Motor neuron (in vitro differentiated cells): ENCODE data around the gene PPP1R13L. TPM values are rescaled to one million over a fixed set of nuclear protein-coding genes. Genes with fewer than 3 reads are reported as not detected.

Experiments
- ATAC-seq, 8 experiments: fragments of 200-7000 bp; cut with Tn5 transposase; replicated peaks in 6 of 8; 2 replicates each; pipeline ENCODE4 v1.8.0; 2021; ENCODE audit warnings: mild to moderate bottlenecking in 8 of 8, moderate library complexity in 8 of 8
- H3K27ac ChIP-seq, 2 donors: fragments of 250-450 bp; sonication (Bioruptor Pico); 2 replicates each; pipeline ENCODE4 v1.9.0; 2021; ENCODE audit warnings: antibody characterized with exemption in 2 of 2, mild to moderate bottlenecking in 2 of 2, moderate library complexity in 1 of 2
- H3K4me1 ChIP-seq, 2 donors: fragments of 250-450 bp; sonication (Bioruptor Pico); replicated peaks in 1 of 2; 2 replicates each; pipeline ENCODE4 v1.6.1; 2021; ENCODE audit warnings: antibody characterized with exemption in 2 of 2, mild to moderate bottlenecking in 2 of 2, moderate library complexity in 1 of 2
- H3K4me3 ChIP-seq, 5 donors: fragments of 250-450 bp; sonication (Bioruptor Pico); 2 replicates each; pipeline ENCODE4 v1.9.0; 2021; ENCODE audit warnings: antibody characterized with exemption in 5 of 5, mild to moderate bottlenecking in 5 of 5, moderate library complexity in 4 of 5
- WGBS, 10 experiments: fragments of 450-650 bp; shearing (Covaris generic); methylation state at CpG; one replicate each; pipeline ENCODE4 v1.0.0; 2022; 5-methylcytosine and 5-hydroxymethylcytosine counted together
- in situ Hi-C, 9 experiments: fragments of 400-800 bp; cut with MboI; loops; one replicate each; pipeline ENCODE4 v1.15.0; 2021; ENCODE audit warnings: low sequenced_read_pairs in 9 of 9, low pct_unique_long_range_greater_than_20kb in 2 of 9; ENCODE audit not compliant: unreplicated experiment in 9 of 9
- total RNA-seq, 8 experiments: library from RNA; unstranded; fragments of 300-600 nt; gene quantifications; 2 replicates each; pipeline versions ENCODE4 v1.2.3 to v1.2.4, GENCODE V29; 2022

PPP1R13L gene
- total RNA-seq, 8 experiments from 2014 or later: 0.67 to 4.2 (median 1.5) TPM

DNA sequence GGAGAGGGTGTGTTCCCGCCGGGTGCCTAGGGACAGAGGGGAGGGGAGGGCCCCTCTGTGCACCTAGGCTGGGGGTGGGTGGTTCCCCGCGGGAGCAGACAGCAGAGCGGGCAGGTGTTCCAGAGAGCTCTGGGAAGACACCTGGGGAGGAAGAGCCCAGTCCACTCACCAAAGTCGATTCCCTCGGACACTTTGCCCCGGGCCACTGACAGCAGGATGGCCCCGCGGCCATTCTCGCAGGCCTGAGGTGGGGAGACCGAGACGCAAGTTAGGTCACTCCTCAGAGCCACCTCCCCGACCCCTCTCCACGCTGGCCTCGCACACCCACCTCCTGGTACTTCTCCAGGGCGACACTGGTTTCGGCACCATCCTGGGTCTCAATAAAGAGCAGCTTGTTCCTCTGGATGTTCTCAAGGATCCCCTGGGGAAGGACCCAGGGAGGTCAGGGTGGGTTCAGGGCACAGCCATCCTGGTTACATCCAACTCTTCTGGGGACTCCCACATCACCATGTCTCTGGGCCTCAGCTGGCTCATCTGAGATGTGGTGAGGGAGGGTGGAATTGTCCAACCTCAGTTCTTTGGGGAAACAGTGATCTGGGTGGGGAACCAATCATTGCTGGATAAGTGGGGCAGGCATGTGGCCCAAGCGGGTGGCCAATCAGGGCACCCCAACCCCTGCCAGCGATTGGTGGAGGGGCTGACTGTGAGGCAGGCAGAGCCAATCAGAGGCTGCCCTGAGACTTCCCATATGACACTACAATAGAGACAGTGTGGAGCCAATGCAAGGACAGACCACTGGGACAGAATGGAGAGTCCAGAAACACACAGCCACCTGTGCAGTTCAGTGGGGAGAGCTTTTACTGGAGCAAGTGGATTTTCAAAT, 51.7 kb downstream of the PPP1R13L start:
- peak in 1 of 8 experiments; percentile 65 for ATAC-seq
- Histone ChIP-seq H3K4me3 (no peak overlapping the region), H3K4me1 (no peaks in the 10 kb centered on the region), H3K27ac (no peak overlapping the region)
- in situ Hi-C loops: no loop called here
- WGBS, 10 experiments: 100% methylated on average over 2 of the region's 20 CpGs; no CpG with 5 or more reads in 9 of the 10 experiments

GRCh38 chr19:45352471-45352870, 52.4 kb downstream of the PPP1R13L start:
- 90 to 100% (median 100%) methylated on average over 1 to 2 of the region's 20 CpGs; no CpG with 5 or more reads in 7 of the 10 experiments for WGBS, 10 experiments
- no peak for ATAC-seq
- in situ Hi-C loops: no loop called here
- Histone ChIP-seq H3K4me1 (no peaks in the 10 kb centered on the region), H3K27ac (no peak overlapping the region), H3K4me3 (no peak overlapping the region)

GRCh38 chr19:45352062-45352461, 52.8 kb downstream of the PPP1R13L start:
- no peak for ATAC-seq
- H3K4me3 ChIP-seq: no peak overlapping the region
- WGBS, 10 experiments: 80 to 100% (median 100%) methylated on average over 1 to 2 of the region's 15 CpGs; no CpG with 5 or more reads in 6 of the 10 experiments
- in situ Hi-C loops: no loop called here
- no peak overlapping the region for H3K27ac ChIP-seq
- H3K4me1 ChIP-seq: no peaks in the 10 kb centered on the region

GRCh38 chr19:45351401-45351952, 53.4 kb downstream of the PPP1R13L start:
- Histone ChIP-seq H3K27ac (no peak overlapping the region), H3K4me1 (no peaks in the 10 kb centered on the region), H3K4me3 (no peak overlapping the region)
- ATAC-seq: peak in 2 of 8 experiments; percentile 5 to 38
- in situ Hi-C loops: no loop called here
- WGBS, 10 experiments: 62 to 100% (median 93%) methylated on average over 1 to 6 of the region's 13 CpGs; no CpG with 5 or more reads in 5 of the 10 experiments

DNA sequence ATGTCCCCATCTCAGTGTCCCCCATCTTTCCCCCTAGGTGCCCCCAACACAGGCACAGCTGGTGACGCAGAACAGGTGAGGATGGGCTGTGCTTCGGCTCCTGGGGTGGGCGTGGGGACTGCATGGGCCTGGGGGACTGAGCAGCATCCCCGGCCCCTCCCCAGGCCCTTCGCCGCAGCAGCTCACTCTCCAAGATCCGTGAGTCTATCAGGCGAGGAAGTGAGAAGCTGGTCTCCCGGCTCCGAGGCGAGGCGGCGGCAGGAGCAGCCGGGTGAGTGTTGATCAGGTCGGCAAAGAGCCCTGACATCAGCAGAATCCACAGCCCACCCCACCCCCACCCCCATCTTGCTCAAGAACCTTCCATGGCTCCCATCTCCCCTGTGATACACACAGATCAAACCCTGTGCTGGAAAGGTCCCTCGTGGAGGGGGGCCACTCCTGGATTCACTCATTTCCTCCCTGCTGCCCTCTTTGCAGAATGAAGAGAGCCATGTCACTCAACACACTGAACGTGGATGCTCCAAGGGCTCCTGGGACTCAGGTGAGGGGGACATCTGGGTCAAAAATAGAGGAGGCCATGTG, 54.3 kb downstream of the PPP1R13L start:
- Histone ChIP-seq H3K4me3 (no peak overlapping the region), H3K4me1 (no peaks in the 10 kb centered on the region), H3K27ac (no peak overlapping the region)
- WGBS, 10 experiments: 80 to 100% (median 85%) methylated on average over 1 to 4 of the region's 17 CpGs; no CpG with 5 or more reads in 7 of the 10 experiments
- in situ Hi-C loops: no loop called here
- ATAC-seq: no peak

GRCh38 chr19:45349430-45349941, 55.4 kb downstream of the PPP1R13L start:
- Histone ChIP-seq H3K4me1 (no peaks in the 10 kb centered on the region), H3K4me3 (no peak overlapping the region), H3K27ac (no peak overlapping the region)
- ATAC-seq: no peak
- WGBS, 10 experiments: 0 to 93% (median 85%) methylated on average over 1 to 6 of the region's 17 CpGs; no CpG with 5 or more reads in 4 of the 10 experiments
- in situ Hi-C loops: no loop called here

DNA sequence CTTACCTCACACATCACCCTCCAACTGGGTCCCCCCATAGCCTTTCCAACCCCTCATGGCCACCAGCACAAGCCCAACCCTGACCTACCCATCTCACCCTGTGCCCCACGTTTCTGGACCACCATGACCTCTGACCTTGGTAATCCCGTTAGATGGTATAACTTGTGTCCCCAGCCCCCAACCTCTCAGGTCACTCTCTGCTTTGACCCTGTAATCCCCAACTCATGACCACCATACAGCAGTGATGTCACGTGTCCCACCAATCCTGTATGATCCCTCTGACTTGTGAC, 55.8 kb downstream of the PPP1R13L start:
- Histone ChIP-seq H3K27ac (no peak overlapping the region), H3K4me1 (no peaks in the 10 kb centered on the region), H3K4me3 (no peak overlapping the region)
- in situ Hi-C loops: no loop called here
- no peak for ATAC-seq
- WGBS, 10 experiments: 0 to 100% (median 50%) methylated on average over 1 of the region's 3 CpGs; no CpG with 5 or more reads in 6 of the 10 experiments

DNA sequence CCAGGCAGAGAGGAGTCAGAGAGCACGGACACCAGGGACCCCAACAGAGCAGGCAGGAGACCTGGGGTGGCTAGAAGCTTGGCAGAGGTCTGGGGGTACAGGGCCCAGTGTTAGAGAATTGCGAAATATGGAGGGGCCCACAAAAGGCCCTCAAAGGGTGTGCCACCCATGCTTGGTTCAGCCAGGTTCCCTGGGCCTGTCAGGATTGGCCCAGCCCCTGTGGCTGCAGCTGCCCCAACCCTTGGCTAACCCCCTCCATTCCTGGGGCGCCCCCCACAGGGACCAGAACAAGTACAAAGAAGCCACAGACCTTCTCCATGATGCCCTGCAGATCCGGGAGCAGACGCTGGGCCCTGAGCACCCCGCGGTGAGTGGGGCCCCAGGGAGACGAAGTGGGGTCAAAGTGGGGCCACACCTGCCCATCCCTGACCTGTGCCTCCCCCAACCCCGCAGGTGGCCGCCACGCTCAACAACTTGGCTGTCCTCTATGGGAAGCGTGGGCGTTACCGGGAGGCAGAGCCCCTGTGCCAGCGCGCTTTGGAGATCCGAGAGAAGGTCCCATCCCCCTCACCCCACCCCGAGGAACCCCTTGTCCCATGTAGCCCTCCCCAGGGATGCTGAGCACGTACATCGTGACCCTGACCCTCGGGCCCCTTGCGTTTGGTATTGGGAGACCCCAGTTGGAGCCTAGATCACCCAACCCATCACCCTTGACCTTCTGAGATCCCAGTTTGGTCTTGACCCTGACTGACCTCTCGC, 56.3 kb downstream of the PPP1R13L start:
- no peaks in the 10 kb centered on the region for H3K4me1 ChIP-seq
- 60 to 96% (median 75%) methylated on average over 1 to 4 of the region's 23 CpGs; no CpG with 5 or more reads in 6 of the 10 experiments for WGBS, 10 experiments
- no peak overlapping the region for H3K4me3 ChIP-seq
- no peak overlapping the region for H3K27ac ChIP-seq
- in situ Hi-C loops: no loop called here
- ATAC-seq: no peak

DNA sequence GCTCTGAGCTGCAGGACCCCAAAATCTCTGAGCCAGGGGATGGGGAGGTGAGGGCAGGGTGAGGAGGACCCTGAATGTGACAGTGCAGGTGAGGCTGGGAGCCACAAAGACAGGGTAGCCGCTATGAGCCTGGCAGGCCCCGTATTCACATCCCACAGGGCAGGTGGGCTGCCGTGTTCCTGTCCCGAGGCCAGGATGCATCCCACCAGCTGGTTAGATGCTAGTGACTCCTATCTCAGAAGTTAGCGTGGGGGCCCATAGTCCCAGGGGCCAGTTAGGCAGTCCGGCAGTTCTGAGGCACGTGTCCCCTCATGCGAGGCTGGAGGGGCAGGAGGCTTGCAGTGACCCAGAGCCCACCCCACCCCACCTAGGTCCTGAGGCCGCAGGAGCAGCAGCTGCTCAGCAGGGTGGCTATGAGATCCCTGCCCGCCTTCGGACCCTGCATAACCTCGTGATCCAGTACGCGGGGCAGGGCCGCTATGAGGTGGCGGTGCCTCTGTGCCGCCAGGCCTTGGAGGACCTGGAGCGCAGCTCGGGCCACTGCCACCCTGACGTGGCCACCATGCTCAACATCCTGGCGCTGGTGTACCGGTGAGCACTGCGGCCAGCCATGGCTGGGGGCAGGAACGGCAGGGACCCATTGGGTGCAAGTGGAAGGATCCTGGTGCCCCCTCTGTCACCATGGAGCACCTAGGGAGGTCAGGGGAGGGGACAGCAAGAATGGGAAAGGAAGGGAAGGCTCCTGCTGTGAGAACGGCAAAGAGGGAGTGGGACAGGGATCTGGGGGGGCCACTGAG, 57.1 kb downstream of the PPP1R13L start:
- in situ Hi-C loops: no loop called here
- no peak overlapping the region for H3K27ac ChIP-seq
- no peaks in the 10 kb centered on the region for H3K4me1 ChIP-seq
- H3K4me3 ChIP-seq: no peak overlapping the region
- 20 to 100% (median 70%) methylated on average over 1 to 4 of the region's 25 CpGs; no CpG with 5 or more reads in 7 of the 10 experiments for WGBS, 10 experiments
- ATAC-seq: peak in 3 of 8 experiments; percentile 6 to 14 (median 12)

- WGBS, 10 experiments: 56% methylated on average over 5 of the region's 27 CpGs; no CpG with 5 or more reads in 9 of the 10 experiments
- H3K4me3 ChIP-seq: no peak overlapping the region
- H3K27ac ChIP-seq: no peak overlapping the region
- peak in 2 of 8 experiments; percentile 15 to 58 for ATAC-seq
- in situ Hi-C loops: no loop called here
- no peaks in the 10 kb centered on the region for H3K4me1 ChIP-seq
Measured at GRCh38 chr19:45346449-45346848, 58.4 kb downstream of the PPP1R13L start.

DNA sequence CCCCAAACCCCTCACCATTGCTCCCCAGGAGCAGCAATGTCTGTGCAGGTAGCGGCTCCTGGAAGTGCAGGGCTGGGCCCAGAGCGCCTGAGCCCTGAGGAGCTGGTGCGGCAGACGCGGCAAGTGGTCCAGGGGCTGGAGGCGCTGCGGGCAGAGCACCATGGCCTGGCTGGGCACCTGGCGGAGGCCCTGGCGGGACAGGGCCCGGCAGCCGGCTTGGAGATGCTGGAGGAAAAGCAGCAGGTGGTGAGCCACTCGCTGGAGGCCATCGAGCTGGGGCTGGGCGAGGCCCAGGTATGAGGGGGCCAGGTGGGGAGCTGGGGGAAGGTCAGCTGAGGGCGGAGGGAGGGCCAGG, 59.4 kb downstream of the PPP1R13L start:
- WGBS, 10 experiments: 40 to 60% methylated on average over 1 of the region's 15 CpGs; no CpG with 5 or more reads in 8 of the 10 experiments
- H3K4me3 ChIP-seq: no peak overlapping the region
- H3K4me1 ChIP-seq: no peaks in the 10 kb centered on the region
- in situ Hi-C loops: no loop called here
- no peak for ATAC-seq
- no peak overlapping the region for H3K27ac ChIP-seq
